Measurements from ENCODE around the gene CTPS2. TPM values are rescaled to one million over a fixed set of nuclear protein-coding genes. Genes with fewer than 3 reads are reported as not detected.
"Not testable (repeated sequence)": the region's sequence is repeated elsewhere in the genome, so short reads cannot be mapped to it uniquely, and the experiment has no call there.

The CTPS2 gene
- total RNA-seq, 1 donor from 2014 or later, result 9.9 TPM

DNA sequence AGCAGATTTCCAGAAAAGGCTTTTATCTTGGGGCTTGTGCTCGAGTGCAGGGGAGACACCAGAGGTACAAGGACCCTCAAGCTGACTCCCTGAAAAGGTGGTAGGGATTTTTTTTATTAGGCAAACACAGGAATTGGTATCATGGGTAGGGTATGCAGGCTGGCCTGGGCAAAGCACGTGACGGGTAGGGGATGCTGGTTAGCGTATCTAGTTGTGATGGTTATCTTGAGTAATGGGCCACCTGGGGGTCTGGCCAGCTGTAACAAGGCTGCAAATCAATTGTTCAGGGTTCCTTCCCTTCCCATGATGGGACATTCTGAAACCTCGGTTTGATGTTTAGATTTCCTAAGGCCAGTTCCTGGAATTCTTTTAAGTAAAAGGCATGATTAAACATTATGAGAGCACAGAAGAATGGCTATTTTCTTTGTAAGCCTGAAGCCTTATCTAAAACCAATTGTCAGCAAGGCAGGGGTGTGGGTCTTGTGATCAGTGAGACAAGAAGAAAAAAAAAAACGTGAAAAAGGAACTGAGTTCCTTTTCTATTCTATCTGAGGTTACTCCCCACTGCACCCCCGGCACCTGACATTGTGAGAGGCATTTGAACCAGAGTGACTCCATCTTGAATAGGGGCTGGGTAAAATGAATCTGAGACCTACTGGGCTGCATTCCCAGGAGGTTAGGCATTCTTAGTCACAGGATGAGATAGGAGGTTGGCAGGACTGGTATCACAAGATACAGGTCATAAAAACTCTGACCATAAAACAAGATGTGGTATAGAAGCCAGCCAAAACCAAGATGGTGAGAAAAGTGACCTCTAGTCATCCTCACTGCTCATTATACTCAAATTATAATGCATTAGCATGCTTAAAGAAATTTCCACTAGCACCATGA, 126.7 kb downstream of the CTPS2 start:
- ChIA-PET POLR2A (no interaction called here), CTCF (no interaction called here)
- H3K9me3 Mint-ChIP-seq, result peaks cover 4% of the 10 kb centered on the region
- no peak overlapping the region for H3K4me3 Mint-ChIP-seq
- H3K4me1 Mint-ChIP-seq, result no peaks in the 10 kb centered on the region
- ATAC-seq (ENCODE audit: low read depth) (no peak), DNase-seq (no peak)
- no peaks in the 10 kb centered on the region for H3K27me3 Mint-ChIP-seq
- TF ChIP-seq, protein P1, sequence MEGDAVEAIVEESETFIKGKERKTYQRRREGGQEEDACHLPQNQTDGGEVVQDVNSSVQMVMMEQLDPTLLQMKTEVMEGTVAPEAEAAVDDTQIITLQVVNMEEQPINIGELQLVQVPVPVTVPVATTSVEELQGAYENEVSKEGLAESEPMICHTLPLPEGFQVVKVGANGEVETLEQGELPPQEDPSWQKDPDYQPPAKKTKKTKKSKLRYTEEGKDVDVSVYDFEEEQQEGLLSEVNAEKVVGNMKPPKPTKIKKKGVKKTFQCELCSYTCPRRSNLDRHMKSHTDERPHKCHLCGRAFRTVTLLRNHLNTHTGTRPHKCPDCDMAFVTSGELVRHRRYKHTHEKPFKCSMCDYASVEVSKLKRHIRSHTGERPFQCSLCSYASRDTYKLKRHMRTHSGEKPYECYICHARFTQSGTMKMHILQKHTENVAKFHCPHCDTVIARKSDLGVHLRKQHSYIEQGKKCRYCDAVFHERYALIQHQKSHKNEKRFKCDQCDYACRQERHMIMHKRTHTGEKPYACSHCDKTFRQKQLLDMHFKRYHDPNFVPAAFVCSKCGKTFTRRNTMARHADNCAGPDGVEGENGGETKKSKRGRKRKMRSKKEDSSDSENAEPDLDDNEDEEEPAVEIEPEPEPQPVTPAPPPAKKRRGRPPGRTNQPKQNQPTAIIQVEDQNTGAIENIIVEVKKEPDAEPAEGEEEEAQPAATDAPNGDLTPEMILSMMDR (IDR thresholded peaks at IDR 0.05), result no peak
- H3K36me3 Mint-ChIP-seq (ENCODE audit: low read depth), result peaks cover 17% of the 10 kb centered on the region
- H3K27ac Mint-ChIP-seq, result no peak overlapping the region
- intact Hi-C loops (cut with micrococcal nuclease), result no loop called here

DNA sequence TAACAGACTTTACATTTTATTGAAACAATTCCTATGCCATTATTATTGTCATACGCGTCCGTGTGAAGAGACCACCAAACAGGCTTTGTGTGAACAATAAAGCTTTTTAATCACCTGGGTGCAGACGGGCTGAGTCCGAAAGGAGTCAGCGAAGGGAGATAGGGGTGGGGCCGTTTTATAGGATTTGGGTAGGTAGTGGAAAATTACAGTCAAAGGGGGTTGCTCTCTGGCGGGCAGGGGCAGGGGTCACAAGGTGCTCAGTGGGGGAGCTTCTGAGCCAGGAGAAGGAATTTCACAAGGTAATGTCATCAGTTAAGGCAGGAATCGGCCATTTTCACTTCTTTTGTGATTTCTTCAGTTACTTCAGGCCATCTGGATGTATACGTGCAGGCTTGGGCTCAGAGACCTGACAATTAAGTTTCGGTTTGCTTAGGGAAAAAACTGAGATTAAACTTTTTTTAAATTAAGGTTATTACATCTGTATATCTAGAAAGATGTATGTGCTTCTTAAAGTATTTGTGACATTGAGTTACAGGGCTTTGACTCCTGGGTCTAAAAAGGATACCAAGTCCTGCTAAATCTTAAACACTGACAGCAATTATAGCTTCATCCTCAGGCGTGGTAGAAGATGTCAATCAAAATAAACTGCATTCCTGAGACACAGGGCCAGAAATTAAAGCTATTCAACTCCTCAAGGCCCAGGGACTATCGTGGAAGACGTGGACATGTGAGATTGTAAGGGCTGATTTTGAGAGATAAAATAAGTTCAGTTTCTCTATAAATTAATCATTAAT, 132.3 kb downstream of the CTPS2 start:
- intact Hi-C loops (cut with micrococcal nuclease); DNase-seq: not testable (repeated sequence)

DNA sequence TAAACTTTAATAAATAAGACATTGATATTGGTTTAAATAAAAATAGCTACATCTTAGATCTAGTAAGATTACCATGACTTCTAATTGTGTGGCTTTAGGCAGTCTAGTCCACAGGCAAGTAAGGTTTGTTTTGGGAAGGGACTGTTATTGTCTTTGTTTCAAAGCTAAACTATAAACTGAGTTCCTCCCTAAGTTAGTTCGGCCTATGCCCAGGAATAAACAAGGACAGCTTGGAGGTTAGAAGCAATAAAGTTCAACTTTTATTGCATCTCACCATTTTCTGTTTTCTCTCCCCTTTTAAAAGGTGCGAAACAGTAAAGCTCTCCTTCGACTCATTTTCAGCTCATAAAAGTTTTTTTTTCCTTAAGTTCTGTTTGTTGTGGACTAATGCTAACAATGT, 133.0 kb downstream of the CTPS2 start:
- ChIA-PET CTCF (no interaction called here), POLR2A (no interaction called here)
- TF ChIP-seq, protein P1 (IDR thresholded peaks at IDR 0.05), result no peak
- intact Hi-C loops (cut with micrococcal nuclease), result no loop called here
- ATAC-seq (ENCODE audit: low read depth) (no peak), DNase-seq (no peak)
- peaks cover 6% of the 10 kb centered on the region for H3K9me3 Mint-ChIP-seq
- H3K27ac Mint-ChIP-seq, result no peak overlapping the region
- no peaks in the 10 kb centered on the region for H3K4me1 Mint-ChIP-seq
- no peak overlapping the region for H3K4me3 Mint-ChIP-seq
- no peaks in the 10 kb centered on the region for H3K27me3 Mint-ChIP-seq
- H3K36me3 Mint-ChIP-seq (ENCODE audit: low read depth), result no peaks in the 10 kb centered on the region

More for the DNA sequence above, 132.3 kb downstream of the CTPS2 start:
- POLR2A ChIA-PET; CTCF ChIA-PET; H3K4me1 Mint-ChIP-seq; H3K27ac Mint-ChIP-seq; H3K9me3 Mint-ChIP-seq; H3K36me3 Mint-ChIP-seq (ENCODE audit: low read depth); H3K27me3 Mint-ChIP-seq; H3K4me3 Mint-ChIP-seq; ATAC-seq (ENCODE audit: low read depth): not testable (repeated sequence)

DNA sequence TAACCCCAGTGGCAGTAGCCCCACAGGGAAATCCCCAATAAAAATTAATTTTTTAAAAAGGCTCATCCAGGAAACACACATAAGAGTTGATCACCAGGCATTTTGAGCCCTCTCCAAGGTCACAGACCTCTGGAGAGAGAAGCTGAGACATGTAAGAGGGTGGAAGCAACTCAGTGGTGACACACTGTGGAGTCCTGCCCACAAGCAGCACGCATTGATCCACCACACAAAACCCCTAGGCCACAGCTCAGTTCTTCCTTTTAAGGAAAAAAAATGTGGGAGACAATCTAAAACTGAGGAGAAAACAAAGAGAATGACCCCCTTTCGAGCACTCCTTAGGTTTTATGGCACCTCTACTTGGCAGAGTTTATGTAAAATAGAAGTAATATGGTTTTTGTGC, 134.3 kb downstream of the CTPS2 start:
- CTCF ChIA-PET, result no interaction called here
- POLR2A ChIA-PET, result no interaction called here
- ATAC-seq (ENCODE audit: low read depth), result no peak
- Mint-ChIP-seq H3K27ac (no peak overlapping the region), H3K9me3 (peaks cover 6% of the 10 kb centered on the region), H3K4me1 (no peaks in the 10 kb centered on the region), H3K4me3 (no peak overlapping the region), H3K27me3 (no peaks in the 10 kb centered on the region), H3K36me3 (ENCODE audit: low read depth) (no peaks in the 10 kb centered on the region)
- DNase-seq, result no peak
- TF ChIP-seq, protein P1 (IDR thresholded peaks at IDR 0.05), result no peak
- intact Hi-C loops (cut with micrococcal nuclease), result no loop called here

DNA sequence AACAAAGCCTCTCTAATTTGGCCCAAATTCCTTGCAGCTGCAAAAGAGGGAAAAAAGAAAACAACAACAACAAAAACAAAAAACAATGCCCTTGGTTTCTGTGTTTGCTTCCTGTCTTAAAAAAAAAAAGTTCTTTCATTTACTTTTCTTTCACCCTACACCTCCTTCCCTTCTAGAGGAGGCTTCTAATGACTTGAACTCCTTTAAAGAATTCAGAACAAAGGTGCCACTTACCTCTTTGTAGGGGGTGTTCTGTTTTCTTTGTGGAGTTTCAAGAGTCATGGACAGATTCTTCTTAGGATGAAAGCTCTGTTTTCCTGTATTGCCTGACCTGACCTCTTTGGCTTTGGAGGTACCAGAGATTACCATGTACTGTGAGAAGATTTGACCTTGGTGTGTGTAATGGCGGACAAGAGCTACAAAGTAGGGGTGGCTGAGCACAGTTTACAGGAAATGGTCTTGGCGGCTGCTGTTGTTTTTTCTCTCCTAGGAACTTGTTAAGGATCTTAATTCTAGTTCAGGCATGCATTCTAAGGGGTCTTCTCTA, 134.9 kb downstream of the CTPS2 start:
- Mint-ChIP-seq H3K27me3 (no peaks in the 10 kb centered on the region), H3K4me3 (no peak overlapping the region), H3K9me3 (peaks cover 4% of the 10 kb centered on the region), H3K27ac (no peak overlapping the region), H3K4me1 (no peaks in the 10 kb centered on the region), H3K36me3 (ENCODE audit: low read depth) (no peaks in the 10 kb centered on the region)
- intact Hi-C loops (cut with micrococcal nuclease), result no loop called here
- TF ChIP-seq, protein P1 (IDR thresholded peaks at IDR 0.05), result no peak
- no peak for DNase-seq
- ChIA-PET POLR2A (no interaction called here), CTCF (no interaction called here)
- ATAC-seq (ENCODE audit: low read depth), result no peak

DNA sequence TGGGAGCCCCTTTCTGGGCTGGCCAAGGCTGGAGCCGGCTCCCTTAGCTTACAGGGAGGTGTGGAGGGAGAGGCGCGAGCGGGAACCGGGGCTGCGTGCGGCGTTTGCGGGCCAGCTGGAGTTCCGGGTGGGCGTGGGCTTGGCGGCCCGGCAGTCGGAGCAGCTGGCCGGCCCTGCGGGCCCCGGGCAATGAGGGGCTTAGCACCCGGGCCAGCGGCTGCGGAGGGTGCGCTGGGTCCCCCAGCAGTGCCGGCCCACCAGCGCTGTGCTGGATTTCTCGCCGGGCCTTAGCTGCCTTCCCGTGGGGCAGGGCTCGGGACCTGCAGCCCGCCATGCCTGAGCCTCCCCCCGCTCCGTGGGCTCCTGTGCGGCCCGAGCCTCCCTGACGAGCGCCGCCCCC, 137.1 kb downstream of the CTPS2 start:
- H3K27ac Mint-ChIP-seq; H3K36me3 Mint-ChIP-seq (ENCODE audit: low read depth); DNase-seq; ATAC-seq (ENCODE audit: low read depth); POLR2A ChIA-PET; H3K4me1 Mint-ChIP-seq; H3K9me3 Mint-ChIP-seq; H3K27me3 Mint-ChIP-seq; intact Hi-C loops (cut with micrococcal nuclease); H3K4me3 Mint-ChIP-seq; CTCF ChIA-PET: not testable (repeated sequence)
